ENCODE results near the gene MYDGF. TPM values are rescaled to one million over a fixed set of nuclear protein-coding genes. Genes with fewer than 3 reads are reported as not detected.

The MYDGF gene
- total RNA-seq, 1 experiment from 2014 or later: 58.2 TPM

DNA sequence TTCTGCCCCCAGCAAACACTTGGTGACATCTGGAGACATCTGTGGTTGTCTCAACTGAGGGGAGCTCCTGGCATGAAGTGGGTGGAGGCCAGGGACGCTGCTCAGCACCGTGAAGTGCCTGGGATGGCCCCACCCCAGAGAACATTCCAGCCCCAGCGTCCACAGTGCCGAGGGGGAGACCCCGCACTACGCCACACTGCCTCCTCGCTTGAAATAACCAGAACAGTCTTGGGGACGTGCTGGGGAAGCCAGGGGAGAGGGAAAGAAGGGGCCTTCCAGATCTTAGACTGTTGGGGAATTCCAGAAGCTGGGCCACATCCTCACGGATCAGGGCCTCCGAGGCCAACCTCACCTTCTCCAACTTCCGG, 49.3 kb upstream of the MYDGF start:
- no peak for ATAC-seq
- H3K4me3 Mint-ChIP-seq: no peak overlapping the region
- ChIA-PET CTCF (no interaction called here), POLR2A (no interaction called here)
- no peaks in the 10 kb centered on the region for H3K27me3 Mint-ChIP-seq (ENCODE audit: low read depth)
- H3K4me1 Mint-ChIP-seq: peaks cover 5% of the 10 kb centered on the region; the same call in 1 of the 2 replicates
- H3K36me3 Mint-ChIP-seq: peaks cover 24% of the 10 kb centered on the region
- H3K27ac Mint-ChIP-seq: no peak overlapping the region
- no peak for DNase-seq (ENCODE audit: low spot score)
- TF ChIP-seq, protein P1, sequence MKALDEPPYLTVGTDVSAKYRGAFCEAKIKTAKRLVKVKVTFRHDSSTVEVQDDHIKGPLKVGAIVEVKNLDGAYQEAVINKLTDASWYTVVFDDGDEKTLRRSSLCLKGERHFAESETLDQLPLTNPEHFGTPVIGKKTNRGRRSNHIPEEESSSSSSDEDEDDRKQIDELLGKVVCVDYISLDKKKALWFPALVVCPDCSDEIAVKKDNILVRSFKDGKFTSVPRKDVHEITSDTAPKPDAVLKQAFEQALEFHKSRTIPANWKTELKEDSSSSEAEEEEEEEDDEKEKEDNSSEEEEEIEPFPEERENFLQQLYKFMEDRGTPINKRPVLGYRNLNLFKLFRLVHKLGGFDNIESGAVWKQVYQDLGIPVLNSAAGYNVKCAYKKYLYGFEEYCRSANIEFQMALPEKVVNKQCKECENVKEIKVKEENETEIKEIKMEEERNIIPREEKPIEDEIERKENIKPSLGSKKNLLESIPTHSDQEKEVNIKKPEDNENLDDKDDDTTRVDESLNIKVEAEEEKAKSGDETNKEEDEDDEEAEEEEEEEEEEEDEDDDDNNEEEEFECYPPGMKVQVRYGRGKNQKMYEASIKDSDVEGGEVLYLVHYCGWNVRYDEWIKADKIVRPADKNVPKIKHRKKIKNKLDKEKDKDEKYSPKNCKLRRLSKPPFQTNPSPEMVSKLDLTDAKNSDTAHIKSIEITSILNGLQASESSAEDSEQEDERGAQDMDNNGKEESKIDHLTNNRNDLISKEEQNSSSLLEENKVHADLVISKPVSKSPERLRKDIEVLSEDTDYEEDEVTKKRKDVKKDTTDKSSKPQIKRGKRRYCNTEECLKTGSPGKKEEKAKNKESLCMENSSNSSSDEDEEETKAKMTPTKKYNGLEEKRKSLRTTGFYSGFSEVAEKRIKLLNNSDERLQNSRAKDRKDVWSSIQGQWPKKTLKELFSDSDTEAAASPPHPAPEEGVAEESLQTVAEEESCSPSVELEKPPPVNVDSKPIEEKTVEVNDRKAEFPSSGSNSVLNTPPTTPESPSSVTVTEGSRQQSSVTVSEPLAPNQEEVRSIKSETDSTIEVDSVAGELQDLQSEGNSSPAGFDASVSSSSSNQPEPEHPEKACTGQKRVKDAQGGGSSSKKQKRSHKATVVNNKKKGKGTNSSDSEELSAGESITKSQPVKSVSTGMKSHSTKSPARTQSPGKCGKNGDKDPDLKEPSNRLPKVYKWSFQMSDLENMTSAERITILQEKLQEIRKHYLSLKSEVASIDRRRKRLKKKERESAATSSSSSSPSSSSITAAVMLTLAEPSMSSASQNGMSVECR (CRISPR knock-in tag; IDR thresholded peaks at IDR 0.05; ENCODE audit: borderline replicate concordance): no peak
- TF ChIP-seq TCF7 (CRISPR knock-in tag; IDR thresholded peaks at IDR 0.05; ENCODE audit: low read depth) (no peak), GRHL2 (CRISPR knock-in tag; IDR thresholded peaks at IDR 0.05; ENCODE audit: insufficient replicate concordance, severe bottlenecking) (no peak), SP1 (CRISPR knock-in tag; conservative IDR thresholded peaks at IDR 0.05) (no peak), ESRRA (CRISPR knock-in tag; IDR thresholded peaks at IDR 0.05; ENCODE audit: borderline replicate concordance) (no peak), NFYB (CRISPR knock-in tag; conservative IDR thresholded peaks at IDR 0.05; ENCODE audit: low read depth) (no peak), FOXJ3 (CRISPR knock-in tag; IDR thresholded peaks at IDR 0.05; ENCODE audit: borderline replicate concordance) (no peak), CBFB (CRISPR knock-in tag; IDR thresholded peaks at IDR 0.05; ENCODE audit: low read depth) (no peak), ZNF138 (CRISPR knock-in tag; conservative IDR thresholded peaks at IDR 0.05) (no peak), ZBTB21 (CRISPR knock-in tag; IDR thresholded peaks at IDR 0.05; ENCODE audit: borderline replicate concordance) (no peak), EMX1 (CRISPR knock-in tag; IDR thresholded peaks at IDR 0.05) (no peak)
- TF ChIP-seq, protein P2, sequence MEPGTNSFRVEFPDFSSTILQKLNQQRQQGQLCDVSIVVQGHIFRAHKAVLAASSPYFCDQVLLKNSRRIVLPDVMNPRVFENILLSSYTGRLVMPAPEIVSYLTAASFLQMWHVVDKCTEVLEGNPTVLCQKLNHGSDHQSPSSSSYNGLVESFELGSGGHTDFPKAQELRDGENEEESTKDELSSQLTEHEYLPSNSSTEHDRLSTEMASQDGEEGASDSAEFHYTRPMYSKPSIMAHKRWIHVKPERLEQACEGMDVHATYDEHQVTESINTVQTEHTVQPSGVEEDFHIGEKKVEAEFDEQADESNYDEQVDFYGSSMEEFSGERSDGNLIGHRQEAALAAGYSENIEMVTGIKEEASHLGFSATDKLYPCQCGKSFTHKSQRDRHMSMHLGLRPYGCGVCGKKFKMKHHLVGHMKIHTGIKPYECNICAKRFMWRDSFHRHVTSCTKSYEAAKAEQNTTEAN (CRISPR knock-in tag; IDR thresholded peaks at IDR 0.05): no peak
- TF ChIP-seq, protein P3, sequence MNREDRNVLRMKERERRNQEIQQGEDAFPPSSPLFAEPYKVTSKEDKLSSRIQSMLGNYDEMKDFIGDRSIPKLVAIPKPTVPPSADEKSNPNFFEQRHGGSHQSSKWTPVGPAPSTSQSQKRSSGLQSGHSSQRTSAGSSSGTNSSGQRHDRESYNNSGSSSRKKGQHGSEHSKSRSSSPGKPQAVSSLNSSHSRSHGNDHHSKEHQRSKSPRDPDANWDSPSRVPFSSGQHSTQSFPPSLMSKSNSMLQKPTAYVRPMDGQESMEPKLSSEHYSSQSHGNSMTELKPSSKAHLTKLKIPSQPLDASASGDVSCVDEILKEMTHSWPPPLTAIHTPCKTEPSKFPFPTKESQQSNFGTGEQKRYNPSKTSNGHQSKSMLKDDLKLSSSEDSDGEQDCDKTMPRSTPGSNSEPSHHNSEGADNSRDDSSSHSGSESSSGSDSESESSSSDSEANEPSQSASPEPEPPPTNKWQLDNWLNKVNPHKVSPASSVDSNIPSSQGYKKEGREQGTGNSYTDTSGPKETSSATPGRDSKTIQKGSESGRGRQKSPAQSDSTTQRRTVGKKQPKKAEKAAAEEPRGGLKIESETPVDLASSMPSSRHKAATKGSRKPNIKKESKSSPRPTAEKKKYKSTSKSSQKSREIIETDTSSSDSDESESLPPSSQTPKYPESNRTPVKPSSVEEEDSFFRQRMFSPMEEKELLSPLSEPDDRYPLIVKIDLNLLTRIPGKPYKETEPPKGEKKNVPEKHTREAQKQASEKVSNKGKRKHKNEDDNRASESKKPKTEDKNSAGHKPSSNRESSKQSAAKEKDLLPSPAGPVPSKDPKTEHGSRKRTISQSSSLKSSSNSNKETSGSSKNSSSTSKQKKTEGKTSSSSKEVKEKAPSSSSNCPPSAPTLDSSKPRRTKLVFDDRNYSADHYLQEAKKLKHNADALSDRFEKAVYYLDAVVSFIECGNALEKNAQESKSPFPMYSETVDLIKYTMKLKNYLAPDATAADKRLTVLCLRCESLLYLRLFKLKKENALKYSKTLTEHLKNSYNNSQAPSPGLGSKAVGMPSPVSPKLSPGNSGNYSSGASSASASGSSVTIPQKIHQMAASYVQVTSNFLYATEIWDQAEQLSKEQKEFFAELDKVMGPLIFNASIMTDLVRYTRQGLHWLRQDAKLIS (CRISPR knock-in tag; IDR thresholded peaks at IDR 0.05; ENCODE audit: borderline replicate concordance): no peak
- H3K9me3 Mint-ChIP-seq: no peaks in the 10 kb centered on the region

DNA sequence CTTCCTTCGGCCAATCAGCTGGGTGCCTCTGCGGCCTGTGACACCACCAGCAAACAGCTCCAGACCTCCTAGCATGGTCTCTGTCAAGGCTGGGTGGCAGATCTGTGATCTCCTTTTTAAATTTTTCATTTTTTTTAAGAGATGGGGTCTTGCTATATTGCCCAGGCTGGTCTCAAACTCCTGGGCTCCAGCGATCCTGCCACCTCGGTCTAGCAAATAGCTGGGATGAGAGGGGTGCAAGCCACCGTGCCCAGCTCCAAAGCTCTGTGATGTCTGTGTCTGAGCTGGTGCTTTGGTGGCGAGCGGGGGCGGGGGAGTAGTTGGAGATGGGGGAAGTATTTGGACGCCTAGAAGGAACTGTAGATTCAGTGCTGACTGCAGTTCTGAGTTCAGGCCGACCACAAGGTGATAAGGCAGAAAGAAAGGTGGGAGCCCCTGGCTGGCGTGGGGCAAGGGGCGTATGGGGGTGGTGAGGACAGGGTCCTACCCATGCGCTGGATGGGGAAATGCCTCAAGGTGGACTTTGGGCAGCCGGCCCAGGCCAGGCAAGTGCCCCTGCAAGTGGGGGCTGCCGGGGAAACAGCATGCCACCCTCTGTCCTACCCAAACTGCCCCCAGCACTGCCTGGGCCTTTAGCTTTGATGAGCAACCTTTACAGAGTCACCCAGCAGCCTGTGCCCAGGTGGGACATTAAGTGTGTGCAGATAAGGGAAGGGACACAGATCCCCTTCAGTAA, 48.0 kb upstream of the MYDGF start:
- H3K36me3 Mint-ChIP-seq: peaks cover 26% of the 10 kb centered on the region
- CTCF ChIA-PET: interaction anchor here (0.7 kb wide), 1 partner anchor 17 kb away, joined by 3 read pairs; no protein-coding TSS in a partner anchor
- POLR2A ChIA-PET: no interaction called here
- TF ChIP-seq, protein P4, sequence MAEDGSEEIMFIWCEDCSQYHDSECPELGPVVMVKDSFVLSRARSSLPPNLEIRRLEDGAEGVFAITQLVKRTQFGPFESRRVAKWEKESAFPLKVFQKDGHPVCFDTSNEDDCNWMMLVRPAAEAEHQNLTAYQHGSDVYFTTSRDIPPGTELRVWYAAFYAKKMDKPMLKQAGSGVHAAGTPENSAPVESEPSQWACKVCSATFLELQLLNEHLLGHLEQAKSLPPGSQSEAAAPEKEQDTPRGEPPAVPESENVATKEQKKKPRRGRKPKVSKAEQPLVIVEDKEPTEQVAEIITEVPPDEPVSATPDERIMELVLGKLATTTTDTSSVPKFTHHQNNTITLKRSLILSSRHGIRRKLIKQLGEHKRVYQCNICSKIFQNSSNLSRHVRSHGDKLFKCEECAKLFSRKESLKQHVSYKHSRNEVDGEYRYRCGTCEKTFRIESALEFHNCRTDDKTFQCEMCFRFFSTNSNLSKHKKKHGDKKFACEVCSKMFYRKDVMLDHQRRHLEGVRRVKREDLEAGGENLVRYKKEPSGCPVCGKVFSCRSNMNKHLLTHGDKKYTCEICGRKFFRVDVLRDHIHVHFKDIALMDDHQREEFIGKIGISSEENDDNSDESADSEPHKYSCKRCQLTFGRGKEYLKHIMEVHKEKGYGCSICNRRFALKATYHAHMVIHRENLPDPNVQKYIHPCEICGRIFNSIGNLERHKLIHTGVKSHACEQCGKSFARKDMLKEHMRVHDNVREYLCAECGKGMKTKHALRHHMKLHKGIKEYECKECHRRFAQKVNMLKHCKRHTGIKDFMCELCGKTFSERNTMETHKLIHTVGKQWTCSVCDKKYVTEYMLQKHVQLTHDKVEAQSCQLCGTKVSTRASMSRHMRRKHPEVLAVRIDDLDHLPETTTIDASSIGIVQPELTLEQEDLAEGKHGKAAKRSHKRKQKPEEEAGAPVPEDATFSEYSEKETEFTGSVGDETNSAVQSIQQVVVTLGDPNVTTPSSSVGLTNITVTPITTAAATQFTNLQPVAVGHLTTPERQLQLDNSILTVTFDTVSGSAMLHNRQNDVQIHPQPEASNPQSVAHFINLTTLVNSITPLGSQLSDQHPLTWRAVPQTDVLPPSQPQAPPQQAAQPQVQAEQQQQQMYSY (CRISPR knock-in tag; IDR thresholded peaks at IDR 0.05): no peak
- TF ChIP-seq, protein P5, sequence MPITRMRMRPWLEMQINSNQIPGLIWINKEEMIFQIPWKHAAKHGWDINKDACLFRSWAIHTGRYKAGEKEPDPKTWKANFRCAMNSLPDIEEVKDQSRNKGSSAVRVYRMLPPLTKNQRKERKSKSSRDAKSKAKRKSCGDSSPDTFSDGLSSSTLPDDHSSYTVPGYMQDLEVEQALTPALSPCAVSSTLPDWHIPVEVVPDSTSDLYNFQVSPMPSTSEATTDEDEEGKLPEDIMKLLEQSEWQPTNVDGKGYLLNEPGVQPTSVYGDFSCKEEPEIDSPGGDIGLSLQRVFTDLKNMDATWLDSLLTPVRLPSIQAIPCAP (CRISPR knock-in tag; IDR thresholded peaks at IDR 0.05): no peak
- TF ChIP-seq, protein P6, sequence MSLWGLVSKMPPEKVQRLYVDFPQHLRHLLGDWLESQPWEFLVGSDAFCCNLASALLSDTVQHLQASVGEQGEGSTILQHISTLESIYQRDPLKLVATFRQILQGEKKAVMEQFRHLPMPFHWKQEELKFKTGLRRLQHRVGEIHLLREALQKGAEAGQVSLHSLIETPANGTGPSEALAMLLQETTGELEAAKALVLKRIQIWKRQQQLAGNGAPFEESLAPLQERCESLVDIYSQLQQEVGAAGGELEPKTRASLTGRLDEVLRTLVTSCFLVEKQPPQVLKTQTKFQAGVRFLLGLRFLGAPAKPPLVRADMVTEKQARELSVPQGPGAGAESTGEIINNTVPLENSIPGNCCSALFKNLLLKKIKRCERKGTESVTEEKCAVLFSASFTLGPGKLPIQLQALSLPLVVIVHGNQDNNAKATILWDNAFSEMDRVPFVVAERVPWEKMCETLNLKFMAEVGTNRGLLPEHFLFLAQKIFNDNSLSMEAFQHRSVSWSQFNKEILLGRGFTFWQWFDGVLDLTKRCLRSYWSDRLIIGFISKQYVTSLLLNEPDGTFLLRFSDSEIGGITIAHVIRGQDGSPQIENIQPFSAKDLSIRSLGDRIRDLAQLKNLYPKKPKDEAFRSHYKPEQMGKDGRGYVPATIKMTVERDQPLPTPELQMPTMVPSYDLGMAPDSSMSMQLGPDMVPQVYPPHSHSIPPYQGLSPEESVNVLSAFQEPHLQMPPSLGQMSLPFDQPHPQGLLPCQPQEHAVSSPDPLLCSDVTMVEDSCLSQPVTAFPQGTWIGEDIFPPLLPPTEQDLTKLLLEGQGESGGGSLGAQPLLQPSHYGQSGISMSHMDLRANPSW (CRISPR knock-in tag; conservative IDR thresholded peaks at IDR 0.05; ENCODE audit: low read depth): no peak
- peak; percentile 23; the same call in 1 of the 2 replicates for TF ChIP-seq ZNF121 (CRISPR knock-in tag; IDR thresholded peaks at IDR 0.05)

More for the DNA sequence above, 48.0 kb upstream of the MYDGF start:
- ATAC-seq (no peak), DNase-seq (ENCODE audit: low spot score) (no peak)
- Mint-ChIP-seq H3K4me1 (peaks cover 5% of the 10 kb centered on the region; the same call in 1 of the 2 replicates), H3K27ac (no peak overlapping the region), H3K9me3 (no peaks in the 10 kb centered on the region), H3K4me3 (no peak overlapping the region), H3K27me3 (ENCODE audit: low read depth) (no peaks in the 10 kb centered on the region)

Measured in WTC11 (cell line).